Activated T-cell treated with anti-CD3 and anti-CD28 coated beads for 48 hours (primary cell): ENCODE measurements around the gene TLR1.
"Not testable (repeated sequence)": the region's sequence is repeated elsewhere in the genome, so short reads cannot be mapped to it uniquely, and the experiment has no call there.

ENCODE experiments used
- DNase-seq: peaks from one replicate; pipeline ENCODE4 v3.0.0-alpha.2; 2020; ENCODE audit warnings: low read depth

TLR1 gene

DNA sequence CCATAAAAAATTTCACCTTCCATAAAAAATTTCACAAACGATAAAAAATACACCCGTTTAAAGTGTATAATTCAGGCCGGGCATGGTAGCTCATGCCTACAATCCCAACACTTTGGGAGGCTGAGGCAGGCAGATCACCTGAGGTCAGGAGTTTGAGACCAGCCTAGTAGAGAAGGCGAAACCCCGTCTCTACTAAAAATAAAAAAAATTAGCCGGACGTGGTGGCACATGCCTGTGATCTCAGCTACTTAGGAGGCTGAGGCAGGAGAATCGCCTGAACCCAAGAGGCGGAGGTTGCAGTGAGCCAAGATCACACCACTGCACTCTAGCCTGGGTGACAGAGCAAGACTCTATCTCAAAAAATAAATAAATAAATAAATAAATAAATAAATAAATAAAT is 1.7 kb upstream of the TLR1 start:
- DNase-seq = not testable (repeated sequence)

DNA sequence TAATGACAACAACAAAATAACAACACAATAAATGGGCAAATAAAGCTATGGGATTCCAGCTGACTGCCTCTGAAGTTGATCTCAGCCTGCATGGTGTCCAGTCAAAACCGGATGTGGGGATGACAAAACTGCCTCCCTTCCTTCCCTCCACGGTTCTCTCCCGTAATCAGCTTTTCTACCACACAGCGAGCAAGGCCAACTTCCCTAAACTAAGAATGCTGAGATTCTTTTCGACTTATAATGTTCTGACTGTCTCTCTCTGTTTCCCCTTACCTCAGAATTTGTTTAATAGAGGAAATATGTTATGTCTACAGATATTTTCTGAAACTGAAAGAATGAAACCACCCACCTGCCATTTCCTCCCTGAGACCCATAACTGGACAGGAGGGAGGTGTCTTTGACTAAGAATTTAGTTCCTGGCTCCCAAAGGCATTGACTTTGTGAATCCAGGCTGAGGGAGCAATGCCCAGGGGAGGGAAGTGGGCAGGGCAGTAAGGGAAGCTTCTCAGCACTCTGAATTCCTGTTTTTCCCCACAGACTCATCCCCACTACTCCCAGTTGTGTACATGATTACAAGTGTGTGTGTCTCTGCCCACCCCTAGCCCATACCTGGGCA is 1.0 kb upstream of the TLR1 start:
- no peak for DNase-seq

DNA sequence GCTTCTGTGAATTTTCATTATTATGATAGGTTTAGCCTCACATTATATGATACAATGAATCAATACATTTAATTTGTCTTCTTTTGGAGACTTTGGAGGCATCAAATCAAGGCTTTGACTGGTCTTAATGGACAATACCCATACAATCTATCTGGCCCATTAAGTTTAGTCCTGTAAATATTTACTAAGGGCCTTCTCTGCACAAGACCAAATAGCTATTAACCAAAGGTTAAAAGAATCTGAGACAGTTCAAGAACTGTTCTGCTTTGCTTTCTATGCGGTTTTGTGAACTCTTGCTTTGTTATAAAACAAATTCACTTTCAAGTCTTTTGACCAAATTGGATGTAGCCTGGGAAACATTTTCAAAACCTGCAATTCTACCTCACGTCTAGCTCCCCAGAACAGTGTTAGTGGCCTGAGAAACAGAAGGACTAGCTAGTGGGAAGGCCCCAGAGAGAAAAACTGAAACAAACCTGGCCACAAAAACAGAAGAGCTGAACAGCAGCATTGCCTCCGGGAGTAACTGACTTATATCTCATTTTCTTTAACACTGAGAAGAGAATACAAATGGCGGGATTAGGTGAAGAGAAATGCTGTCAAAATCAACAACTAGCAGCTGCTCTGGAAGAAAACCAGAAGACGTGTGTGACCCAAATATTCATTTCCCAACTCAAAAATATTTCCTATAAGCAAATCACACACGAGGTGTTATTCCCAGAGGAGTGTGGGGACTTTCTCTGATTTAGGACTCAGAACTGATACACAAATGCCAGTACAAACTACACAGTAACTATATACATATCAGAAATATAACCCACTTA is 548 bp downstream of the TLR1 start:
- no peak for DNase-seq

DNA sequence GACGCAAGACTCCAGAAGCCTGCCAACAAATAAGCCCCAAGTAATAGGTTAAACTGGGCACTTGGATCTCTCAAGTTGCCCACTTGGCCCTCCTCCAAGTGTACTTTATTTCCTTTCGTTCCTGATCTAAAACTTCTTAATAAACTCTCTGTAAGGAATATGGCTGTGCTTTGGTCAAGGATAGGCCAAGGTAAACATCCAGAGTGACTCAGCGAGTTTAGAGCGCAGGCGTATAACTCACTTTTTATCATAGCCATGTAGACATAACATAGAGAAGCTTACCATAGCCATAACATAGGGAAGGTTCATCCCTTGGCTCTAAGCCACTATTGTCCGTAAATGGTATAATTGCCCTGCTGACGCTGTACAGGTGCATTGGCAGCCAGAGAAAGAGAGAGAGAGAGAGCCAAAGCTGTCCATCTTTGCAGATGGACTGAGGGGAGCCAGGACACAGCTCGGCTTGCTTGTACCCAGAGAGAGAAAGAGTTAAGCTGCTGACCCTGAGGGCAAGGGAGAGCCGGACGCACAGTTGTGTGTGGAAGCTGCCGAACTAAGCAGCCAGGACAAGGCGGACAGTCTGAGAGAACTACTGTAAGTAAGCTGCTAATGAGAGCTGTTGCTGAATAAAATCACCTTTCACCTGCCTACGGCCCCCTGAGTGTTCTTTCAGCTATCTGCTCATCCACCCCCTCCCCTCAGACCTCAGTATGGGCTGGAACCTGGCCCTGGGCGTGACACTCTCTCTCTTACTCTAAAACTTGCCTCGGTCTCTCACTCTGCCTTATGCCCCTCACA is 1.8 kb downstream of the TLR1 start:
- DNase-seq = no peak

DNA sequence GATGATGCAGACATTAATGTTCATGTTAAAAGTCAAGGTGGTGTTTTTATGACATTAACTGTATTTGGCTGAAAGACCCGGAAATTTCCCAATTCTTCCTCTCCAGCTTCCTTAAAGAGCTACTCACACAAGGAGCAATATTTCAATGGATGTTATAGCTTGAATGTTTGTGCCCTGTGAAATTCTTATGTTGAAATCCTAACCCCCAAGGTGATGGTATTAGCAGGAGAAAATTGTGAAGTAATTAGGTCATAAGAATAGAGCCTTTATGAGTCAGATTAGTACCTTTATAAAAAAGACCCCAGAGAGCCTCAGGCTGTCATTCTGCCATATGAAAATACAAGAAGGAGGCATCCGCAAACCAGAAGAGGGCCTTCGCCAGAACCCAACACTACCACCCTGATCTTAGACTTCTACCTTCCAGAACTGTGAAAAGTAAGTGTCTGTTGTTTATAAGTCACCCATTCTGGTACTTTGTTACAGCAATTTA is 3.6 kb downstream of the TLR1 start:
- DNase-seq = no peak

DNA sequence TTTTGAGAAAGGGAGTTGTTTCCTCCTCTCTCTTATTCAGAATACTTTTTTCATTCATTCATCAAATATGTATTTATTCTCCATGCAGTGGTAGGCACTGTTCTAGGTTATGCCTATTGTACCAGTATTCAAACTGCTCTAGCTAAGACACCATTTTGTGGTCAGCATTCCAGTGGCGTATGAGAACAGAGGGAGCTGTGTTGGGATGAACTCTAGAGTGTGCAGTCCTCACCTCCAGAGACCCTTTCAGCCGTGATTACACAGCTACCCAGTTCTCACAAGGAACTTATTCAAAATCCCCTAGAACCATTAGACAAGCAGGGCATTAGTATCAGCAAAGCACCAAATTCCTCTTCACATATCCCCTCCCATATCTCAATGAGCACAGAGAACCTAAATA is 4.2 kb downstream of the TLR1 start:
- DNase-seq = no peak

DNA sequence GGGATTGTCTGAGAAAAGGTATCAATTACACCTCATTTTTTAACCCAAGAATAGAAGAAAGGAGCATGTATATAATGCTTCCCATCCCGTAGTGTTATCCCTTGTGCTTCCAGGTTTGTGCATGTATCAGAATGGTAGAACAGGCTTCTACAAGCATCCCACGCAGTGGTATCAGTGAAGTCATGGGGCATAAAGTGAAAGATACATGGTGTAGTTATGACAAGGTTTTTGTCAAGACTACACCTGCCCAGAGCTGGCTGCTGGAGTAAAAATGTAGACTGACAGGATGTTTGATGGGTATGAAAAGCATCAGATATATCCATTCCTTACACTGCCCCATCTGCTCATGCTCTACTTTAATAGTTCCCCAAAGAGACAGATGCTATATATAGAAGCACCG is 9.5 kb downstream of the TLR1 start:
- no peak for DNase-seq

DNA sequence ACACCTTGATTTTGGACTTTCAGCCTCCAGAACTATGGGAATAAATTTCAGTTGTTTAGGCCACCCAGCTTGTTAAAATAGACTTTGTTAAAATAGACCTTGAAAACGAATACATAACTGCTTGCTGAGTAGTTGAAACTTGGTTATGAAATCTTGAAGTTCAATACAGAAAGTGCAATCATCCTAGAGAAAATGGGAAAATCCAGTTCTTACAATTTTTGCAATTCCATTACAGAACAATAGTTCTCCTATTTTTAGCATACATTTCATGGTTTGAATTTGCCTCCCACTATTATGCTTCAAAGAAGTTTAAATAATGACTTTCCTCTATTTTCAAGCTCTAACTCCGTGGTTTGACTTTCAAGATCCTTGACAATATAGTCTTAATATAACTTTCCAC is 10.5 kb downstream of the TLR1 start:
- DNase-seq = no peak

DNA sequence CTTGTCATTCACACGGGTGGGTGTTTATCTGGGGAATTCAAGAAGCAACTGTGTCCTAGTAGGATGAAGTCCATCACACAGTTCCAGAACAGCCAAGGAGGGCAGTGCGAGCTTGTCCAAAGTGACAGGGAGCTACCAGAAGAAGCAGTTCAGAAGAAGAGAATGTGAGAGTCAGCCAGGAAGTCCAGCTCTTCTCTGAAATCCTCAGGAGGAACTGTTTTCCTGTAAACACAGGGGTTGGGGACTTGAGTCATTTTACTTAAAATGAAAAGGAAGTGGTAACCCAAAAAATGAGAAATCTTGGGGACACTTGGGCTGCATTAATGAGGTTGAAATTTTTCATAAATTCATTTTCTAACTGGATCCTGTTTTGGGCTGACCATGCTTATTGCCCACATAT is 13.6 kb downstream of the TLR1 start:
- DNase-seq = no peak

DNA sequence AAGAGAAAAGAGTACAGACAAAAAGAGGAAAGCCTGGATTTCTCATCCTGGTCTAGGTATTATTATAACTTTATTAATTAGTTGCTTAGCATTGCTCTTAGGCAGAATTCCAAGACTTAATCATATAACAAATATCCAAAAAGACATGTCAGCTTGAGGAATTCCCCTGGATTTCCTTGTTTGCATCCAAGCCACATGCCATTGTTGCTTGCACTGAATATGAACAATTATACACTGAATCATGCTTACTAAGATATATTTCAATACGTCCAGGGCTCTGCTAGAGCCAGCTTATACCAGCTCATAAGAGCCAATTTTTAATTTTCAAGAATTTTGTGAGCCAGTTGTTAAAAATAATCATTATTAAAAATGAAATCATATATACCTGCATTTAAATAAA is 16.3 kb downstream of the TLR1 start:
- no peak for DNase-seq

DNA sequence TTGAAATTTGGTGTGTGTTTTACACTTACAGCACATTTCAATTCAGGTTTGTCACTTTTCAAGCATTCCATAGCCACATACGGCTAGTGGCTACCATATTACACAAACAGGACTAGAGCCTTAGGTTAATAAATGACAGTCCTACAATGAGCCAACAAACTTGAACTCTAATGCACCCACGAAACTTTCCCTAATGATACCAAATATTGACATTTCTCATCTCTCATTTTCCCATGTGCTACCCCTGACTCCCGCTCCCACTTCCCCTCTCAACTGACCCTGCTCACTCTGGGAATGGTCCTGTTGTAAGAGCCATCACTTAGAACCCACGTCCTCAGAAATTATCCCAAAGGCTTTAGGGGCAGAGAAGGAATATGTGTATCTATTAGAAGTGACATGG is 16.9 kb downstream of the TLR1 start:
- DNase-seq = no peak

DNA sequence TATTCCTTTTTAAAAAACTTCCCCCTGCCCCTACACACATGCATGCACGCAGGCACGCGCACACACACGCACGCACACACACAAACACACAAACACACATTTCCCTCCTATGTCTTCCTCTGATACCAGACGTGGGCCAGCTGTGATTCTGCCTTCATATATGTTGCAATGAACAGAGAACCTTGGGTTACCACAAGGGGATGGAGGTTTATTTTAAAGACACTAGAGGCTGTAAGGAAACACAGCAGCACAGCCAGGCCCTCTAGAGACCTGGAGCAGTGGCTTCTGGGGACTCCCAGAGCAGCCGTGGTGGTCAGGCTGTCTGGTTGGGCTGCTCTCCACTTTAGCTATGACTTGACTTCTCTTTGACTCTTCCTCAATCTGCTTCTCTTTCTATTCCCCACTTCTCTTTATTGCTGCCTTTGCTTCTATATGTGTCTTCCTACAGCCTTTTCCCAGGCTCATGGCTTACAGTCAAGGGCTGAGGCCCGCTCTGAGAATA is 18.6 kb downstream of the TLR1 start:
- no peak for DNase-seq

DNA sequence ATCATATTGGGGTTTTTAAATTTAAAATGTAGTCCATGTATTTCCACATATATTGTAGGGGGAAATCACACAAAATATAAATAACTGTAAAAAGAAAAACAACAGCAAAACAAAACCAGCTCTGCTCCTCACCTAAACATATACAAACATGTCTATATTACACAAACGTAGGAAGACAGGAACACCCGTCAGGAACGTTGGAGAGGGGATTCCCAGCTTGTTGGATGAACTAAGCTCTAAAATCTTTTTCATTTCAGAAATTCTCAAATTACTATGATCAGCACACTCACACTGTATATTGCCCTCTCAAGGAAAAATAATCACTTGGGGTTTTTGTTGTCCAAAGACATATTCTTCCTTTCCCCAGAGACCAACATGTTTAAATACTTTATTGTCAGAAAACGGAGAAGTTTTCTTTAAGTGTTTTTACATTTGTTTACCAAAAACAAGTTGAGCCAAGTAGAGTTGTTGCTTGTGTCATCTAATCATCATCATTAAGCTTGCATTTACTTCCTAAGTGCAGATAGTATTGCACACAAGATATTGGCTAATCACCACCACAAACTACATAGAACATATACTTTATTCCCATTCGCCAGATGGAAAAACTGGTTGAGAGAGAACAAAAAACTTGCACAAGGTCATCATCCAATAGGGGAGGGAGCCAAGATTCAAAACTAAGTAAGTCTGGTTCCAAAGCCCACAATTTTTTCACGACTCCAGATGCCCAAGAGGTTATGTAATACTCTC is 19.4 kb downstream of the TLR1 start:
- DNase-seq = no peak

DNA sequence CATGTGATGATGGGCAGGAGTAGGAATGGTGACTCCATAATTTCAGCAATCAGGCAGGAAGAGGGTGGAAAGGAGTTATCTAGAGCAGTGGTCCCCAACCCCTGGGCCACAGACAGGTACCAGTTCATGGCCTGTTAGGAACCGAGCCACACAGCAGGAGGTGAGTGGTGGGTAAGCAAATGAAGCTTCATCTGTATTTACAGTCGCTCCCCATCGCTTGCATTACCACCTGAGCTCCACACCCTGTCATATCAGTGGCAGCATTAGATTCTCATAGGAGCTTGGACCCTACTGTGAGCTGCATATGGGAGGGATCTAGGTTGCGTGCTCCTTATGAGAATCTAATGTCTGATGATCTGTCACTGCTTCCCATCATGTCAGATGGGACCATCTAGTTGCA is 20.4 kb downstream of the TLR1 start:
- DNase-seq = no peak

DNA sequence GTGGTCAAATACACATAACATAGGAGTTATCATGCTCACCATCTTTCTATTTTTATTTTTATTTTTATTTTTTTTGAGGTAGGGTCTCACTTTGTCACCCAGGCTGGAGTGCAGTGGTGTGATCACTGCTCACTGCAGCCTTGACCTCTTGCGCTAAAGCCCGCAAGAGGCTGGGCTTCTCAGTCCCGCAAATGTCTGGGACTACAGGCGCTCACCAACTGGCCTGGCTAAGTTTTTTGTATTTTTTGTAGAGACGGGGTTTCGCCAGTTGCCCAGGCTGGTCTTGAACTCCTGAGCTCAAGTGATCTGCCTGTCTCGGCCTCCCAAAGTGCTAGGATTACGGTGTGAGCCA is 21.5 kb downstream of the TLR1 start:
- DNase-seq = no peak

DNA sequence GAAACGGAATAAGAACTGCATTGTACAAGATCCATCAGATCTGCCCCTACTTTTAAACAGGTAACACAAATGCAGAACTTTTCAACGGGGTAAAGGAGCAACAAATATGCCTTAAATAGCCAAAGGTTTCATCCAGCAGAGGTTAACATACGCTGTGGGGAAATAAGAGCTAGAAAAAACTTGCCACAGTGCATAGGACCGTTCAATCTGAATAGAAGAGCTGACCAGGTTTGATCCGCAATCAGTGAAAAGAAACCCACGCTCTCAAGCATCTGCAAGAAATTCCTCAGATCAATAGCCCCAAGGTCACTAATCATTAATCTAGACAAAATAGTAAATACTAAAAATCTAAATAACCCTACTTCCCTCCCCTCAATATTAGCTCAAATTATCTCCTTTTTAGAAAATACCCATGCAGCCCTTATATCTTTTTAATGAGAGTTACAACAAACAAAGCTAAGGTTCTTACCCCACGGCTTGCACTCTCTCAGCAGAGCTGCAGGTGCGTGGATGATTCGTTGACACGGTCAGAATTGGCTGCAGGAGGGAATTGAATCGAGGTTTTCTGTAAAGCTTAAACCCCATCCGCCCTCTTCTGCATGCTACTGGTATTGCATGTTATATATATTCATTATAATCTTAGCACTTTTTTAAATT is 22.0 kb downstream of the TLR1 start, which contains the start of gene TLR10:
Gene TLR10 (minus strand): TSS at position 539 of the 657 bp plus-strand sequence. CDS start 7,400 bp downstream, outside the sequence.
- DNase-seq = no peak

DNA sequence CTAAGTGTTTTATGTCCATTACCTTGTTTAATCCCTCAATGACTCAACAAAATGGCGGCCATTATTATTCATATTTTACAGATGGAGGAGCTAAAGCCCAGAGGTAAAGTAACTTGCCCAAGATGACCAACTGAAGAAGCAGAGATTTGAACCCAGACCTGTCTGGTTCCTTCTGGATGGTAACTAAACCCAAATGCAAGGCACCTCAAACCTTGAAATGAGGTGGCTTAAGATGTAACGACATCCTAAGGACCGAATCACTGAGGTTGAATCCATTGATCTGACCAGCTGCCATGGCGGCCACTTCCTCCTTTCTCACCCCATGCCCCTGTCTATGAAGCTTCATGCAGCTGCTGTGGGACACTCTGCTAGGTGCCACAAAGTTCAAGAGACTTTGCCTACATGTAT is 22.7 kb downstream of the TLR1 start:
- no peak for DNase-seq

DNA sequence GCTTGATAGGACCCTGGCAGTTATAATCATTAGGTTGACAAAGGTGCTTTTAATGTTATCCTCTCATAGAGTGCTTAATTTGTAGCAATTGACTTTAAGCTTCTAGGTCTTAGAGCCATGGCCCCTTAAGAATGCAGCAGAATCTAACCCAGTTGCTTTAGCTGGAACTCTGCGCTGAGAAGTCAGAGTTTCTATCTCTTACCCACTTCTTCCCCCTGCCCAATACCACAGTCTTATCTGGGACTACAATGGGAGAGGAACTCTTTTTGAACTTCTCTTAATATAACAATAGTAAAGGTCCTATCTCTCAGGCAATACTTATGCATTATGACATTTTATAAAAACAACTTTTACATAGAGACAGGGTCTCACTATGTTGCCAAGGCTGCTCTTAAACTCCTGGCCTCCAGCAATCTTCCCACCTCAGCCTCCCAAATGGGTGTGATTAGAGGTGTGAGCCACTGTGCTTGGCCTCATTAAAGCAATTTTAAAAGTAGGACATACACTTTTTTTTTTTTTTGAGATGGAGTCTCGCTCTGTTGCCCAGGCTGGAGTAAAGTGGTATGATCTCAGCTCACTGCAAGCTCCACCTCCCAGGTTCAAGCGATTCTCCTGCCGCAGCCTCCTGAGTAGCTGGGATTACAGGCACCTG is 23.6 kb downstream of the TLR1 start:
- no peak for DNase-seq

DNA sequence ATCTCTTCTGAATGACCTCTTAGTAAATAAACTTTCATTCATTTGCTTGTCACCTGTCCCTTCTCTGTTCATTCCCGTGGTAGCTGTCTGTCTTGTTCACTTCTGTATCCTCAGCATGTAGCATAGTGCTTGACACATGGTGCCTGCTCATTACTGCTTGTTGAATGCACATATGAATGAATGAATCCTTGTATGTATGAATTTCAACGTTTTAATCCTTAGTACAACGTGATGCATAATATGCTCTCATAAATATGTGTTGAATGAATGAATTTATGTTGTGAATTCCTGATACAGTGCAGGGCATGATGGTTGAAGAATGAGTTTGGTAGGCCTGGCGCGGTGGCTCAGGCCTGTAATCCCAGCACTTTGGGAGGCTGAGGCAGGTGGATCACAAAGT is 24.8 kb downstream of the TLR1 start:
- DNase-seq = no peak

DNA sequence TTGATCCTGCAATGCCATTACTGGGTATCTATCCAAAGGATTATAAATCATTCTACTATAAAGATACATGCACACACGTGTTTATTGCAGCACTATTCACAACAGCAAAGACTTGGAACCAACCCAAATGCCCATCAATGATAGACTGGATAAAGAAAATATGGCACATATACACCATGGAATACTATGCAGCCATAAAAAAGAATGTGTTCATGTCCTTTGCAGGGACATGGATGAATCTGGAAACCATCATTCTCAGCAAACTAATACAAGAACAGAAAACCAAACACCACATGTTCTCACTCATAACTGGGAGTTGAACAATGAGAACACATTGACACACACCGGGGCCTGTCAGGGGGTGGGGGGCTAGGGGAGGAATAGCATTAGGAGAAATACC is 26.7 kb downstream of the TLR1 start:
- DNase-seq = not testable (repeated sequence)

DNA sequence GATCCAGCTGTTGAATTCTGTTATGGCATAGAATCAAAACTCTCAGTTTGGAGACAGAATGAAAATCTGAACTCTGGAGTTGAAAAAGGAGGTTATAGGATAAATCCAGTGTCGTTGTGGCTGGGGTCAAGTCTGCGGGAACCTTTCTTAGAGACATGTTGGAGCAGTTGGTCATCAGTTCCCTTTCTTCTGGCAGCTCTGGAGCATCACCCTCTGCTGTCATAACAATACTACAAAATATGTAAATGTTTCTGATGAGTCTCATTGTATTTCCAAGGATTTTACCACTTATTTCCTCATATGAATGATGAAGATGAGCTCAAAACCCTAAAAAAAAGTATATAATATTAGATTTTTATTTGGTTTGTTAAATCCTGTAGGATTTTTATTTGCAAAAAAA is 29.3 kb downstream of the TLR1 start:
- DNase-seq = no peak
